Left cardiac atrium (tissue), 4 donors: ENCODE data around the gene FOXO3B. TPM values are rescaled to one million over a fixed set of nuclear protein-coding genes. Genes with fewer than 3 reads are reported as not detected.
"Not testable (repeated sequence)": the region's sequence is repeated elsewhere in the genome, so short reads cannot be mapped to it uniquely, and the experiment has no call there.

ENCODE experiments used
- ATAC-seq, 2 donors: fragments of 200-7000 bp; cut with Tn5 transposase; one replicate each; pipeline ENCODE4 v1.9.1; 2020; ENCODE audit warnings: mild to moderate bottlenecking in 2 of 2, moderate library complexity in 2 of 2
- DNase-seq: peaks from one replicate; pipeline ENCODE4 v3.0.0-alpha.2; 2020
- intact Hi-C, 2 donors: fragments of 100-400 bp; cut with DNase I; formaldehyde crosslinking; loops; one replicate each; pipeline versions ENCODE4 v1.14.1 to v1.15.1; 2022 to 2023
- long read RNA-seq: library from polyadenylated mRNA; unstranded; transcript quantifications from one replicate; pipeline ENCODE4 v2.0.0, GENCODE V29; 2021
- total RNA-seq, 2 donors: library from RNA; stranded (reverse); fragmentation: NEBNext Ultra II Directional; extraction: Animal tissue kit (Norgen Biotek cat#: 25700); gene quantifications; one replicate each; pipeline ENCODE4 v1.2.1, GENCODE V29; 2021
- donor health status: DM: no; HTN: yes; CAD: no.
- donor health status: DM: no; HTN: yes; CAD: no; lungs with severe emphysema.
- donor health status: DM: yes; HTN: yes; CAD: no.
- donor health status: Dilated cardiomyopathy.

FOXO3B gene
- total RNA-seq, result 1 to 10 TPM; 1.1 to 1.9 TPM
- long read RNA-seq, partial matches to known transcripts, result 0 of 1 reads
- long read RNA-seq, other reads (novel, unspliced or antisense), result 0 of 1 reads

DNA sequence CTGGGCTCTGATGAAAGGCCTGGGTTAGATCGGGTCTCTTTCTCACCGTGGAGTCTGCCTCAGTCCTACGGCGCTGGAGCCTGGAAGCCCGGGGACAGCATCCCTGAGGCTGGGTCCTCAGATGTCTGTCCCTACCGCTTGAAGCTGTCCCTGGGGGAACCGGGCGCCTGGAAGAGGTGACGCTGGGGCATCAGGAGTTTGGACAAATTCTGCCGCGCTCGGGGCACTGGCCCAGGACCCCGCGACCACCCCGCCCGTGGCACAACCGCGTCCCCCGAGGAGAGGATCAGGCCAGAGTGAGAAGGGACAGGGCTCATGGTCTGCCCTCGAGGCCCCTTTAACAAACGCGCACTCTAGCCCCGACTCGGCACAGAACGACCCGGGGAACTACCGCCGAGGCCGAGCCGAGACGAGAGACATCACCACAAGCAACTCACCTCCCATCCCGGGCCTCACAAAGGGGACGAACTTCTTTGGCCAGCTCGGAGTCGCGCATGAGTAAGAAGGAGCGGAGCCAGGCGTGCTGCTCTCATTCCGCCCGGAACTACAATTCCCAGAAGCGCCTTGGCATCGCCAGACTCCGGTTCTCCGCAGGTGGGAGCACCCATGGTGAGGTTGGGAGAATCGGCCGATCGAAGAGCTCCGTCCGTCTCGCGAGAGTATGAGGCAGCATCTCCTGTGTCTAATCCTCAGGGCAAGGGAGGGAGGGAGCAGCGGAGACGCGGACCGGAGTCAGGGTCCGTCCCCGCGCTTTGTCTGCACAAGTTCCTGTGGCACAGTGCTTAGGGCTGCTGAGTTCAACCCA, at the start of gene FOXO3B:
TSS of gene FOXO3B (minus strand) at position 548 of the 805 bp plus-strand sequence. CDS start 663 bp downstream, outside the sequence.
- intact Hi-C loops, result not testable (repeated sequence)
- ATAC-seq (peak; percentile 94 to 99), DNase-seq (peak; percentile 93)

DNA sequence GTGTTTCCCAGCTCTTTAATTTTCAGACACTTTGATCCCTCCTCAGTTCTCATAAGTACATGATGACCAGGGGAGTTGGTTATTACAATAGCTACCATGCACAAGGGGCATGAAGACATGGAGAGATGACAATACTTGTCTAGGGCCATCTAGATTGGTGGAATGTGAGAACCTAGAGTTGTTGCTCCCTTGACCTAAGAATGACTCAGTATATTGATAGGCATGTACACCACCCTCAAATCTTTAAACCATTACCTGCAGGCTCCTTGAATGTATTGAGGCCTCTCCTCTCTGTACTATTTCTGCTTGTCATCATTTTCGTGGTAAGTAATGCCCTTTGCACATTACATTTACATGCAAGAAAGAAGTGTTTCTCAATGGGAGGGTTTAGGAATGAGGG, 41.4 kb upstream of the FOXO3B start:
- ATAC-seq, DNase-seq, intact Hi-C loops: not testable (repeated sequence)

DNA sequence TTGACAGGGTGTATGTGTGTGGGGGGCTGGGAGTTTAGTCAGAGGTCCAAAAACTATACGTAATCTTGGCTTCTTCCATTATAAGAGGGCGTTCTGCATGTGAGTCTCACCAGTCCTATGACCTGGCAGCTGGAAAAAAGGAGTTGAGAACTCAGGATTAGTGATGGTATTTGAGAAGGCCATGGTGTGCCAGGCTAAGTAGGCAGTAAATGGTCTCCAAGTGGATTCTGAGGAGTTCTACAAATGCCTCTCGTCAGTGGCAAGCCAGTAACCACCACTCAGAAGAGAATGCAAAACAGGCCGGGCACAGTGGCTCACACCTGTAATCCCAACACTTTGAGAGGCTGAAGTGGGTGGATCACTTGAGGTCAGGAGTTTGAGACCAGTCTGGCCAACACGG, 40.5 kb upstream of the FOXO3B start:
- DNase-seq, intact Hi-C loops: not testable (repeated sequence)
- ATAC-seq, result peak in 1 of 2 donors; percentile 10

DNA sequence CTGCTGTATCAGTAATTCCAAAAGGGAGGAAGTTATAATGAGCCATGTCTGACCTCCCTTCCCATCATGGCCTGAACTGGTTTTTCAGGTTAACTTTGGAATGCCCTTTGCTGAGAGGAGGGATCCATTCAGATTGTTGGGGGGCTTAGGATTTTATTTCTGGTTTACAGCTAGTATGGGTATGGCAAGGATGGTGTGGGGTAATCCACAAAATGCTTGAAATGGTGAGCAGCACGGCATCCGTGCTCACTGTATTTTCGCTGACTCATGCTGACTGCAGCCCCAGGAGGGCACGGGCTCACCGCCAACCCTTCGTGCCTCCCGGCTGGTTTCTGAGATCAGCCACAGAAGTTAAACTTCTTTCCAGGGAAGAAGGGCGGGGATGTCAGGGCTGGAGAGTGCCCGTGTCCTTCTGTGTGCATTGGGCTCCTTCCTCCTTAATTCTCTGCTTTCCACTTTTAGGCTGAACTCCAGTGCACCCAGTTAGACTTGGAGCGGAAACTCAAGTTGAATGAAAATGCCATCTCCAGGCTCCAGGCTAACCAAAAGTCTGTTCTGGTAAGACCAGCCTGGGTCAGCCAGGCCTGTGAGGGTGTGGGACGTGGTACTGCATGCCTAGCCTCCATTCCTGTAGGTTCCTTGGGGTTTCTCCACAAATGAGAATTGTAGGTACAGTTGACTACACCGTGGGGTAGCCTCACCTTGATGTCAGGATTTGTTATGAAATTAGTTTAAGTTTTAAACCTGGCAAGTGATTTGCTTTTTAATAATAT, 39.8 kb upstream of the FOXO3B start:
- DNase-seq, intact Hi-C loops: not testable (repeated sequence)
- ATAC-seq, result peak; percentile 87 to 91

DNA sequence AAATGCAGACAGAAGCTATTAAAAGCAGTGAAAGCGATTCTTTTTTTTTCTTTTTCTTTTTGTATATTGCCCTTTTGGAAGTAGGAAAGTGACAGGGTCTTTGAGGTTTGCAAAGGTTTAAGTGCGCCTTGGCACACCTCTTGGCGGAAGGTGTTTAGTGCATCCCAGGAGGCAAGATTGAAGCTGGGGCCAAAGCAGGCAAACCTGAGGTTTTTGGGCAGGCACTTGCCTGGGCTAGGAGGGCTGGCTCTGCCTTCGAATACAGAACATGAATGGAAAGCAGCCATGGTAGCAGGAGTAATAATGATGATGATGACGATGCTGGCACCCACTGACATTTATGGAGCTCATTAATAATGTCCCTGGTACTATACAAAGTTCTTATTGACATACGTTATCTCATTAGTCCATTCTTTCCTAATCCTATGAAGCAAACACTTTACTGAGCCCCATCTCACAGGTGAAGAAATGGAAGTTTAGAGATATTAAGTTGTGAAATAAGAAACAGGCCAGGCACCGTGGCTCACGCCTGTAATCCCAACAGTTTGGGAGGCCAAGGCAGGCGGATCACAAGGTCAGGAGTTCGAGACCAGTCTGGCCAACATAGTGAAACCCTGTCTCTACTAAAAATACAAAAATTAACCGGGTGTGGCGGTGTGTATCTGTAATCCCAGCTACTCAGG, 37.5 kb upstream of the FOXO3B start:
- ATAC-seq, DNase-seq, intact Hi-C loops: not testable (repeated sequence)

DNA sequence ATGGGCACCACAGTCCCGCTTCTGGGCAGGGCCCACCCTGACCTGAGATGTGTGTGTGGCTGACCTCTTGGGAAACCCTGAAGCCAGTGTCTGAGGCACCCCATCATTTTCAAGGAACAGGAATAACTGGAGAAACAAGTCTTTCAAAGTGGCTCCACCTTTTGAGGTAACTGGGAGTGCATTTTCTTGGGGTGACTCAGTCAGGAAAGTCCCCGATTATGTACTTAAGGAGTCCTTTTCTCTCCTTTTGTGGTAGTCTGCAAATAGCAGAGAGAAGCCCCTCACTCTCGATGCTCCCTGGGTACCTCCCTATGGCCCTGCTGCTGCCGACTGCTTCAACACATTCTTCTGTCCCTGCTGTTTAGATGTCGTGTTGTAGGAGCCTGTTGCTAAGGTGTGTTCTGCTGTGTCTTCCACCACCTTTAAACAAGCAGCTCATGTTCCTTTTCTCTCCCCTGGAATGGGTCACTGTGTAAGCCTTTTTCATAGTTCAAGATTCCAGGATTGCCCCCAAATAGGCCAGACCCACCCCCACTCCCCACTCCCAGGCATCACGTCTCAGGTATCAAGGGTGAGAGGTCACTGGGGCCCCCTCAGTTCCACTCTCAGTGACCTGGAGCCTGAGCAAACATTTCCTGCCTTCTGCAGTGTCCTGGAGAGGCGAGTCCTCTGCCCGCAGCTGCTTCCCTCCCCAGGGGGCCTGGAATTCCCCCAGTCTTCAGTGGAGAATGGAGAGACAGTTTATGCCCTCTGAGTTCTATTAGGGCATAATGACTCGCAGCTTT, 36.7 kb upstream of the FOXO3B start:
- DNase-seq, intact Hi-C loops, ATAC-seq: not testable (repeated sequence)

DNA sequence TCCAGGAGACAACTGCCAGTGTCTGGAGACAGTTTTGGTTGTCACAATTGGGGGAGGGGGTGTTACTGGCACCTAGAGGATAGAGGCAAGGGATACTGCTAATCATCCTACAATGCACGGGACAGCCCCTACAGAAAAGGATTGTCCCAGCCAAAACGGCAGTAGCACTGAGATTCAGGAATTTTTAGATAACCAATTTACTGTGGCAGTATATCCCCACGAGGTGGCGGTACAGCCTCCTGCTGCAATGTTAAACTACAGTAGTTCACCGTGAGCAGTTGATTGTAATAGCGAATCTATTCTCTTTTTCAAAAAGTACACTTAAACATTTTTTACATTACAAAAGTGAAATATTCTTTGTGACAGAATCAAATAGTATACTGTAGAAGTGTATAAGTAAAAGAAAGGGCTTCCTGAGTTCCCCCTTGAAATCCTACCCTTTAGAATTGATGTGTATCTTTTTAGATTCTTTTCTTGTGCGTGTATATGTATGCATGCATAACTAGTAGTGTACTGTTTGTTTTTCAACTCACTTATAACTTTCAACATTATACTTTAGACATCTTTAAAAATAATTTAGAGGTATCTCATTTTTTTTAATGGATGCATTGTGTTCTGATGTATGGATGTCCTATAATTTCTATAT, 30.4 kb upstream of the FOXO3B start:
- peak; percentile 72 for DNase-seq
- ATAC-seq, result peak; percentile 72
- intact Hi-C loops, result not testable (repeated sequence)

DNA sequence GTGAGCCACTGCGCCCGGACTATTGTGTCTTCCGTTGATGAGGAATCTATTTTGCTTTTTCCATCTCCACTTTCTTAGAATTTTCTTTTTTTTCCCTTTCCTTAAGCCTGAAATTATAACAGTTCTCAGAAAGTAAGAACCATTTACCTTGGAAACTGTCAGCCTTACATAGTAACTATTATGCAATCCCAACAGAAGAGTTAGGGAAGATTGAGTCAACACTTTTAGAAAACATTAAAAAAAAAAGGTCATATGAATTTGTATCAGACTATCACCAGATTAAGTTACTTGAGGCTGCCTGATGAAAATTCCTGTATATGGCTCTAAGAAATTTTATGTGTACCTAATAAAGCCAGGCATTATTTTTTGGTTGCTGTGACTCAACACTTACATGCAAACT, 26.1 kb upstream of the FOXO3B start:
- DNase-seq, ATAC-seq, intact Hi-C loops: not testable (repeated sequence)

DNA sequence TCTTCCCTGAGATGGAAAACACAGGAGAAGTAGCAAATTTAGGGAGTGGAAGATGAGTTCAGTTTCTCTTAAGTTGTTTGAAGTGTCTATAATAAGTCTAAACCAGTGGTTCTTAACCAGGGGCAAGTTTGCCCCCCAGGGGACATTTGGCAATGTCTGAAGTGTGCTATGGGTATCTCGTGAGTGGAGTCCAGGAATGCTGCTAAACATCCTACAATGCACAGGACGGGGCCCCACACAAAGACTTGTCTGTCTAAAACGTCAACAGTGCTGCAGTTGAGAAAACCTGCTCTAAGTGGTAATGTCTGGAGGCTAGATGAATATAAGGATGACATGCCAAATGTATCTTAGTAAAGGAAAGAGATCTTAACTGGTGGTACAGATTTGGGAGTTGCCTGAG, 23.8 kb upstream of the FOXO3B start:
- DNase-seq, ATAC-seq, intact Hi-C loops: not testable (repeated sequence)

DNA sequence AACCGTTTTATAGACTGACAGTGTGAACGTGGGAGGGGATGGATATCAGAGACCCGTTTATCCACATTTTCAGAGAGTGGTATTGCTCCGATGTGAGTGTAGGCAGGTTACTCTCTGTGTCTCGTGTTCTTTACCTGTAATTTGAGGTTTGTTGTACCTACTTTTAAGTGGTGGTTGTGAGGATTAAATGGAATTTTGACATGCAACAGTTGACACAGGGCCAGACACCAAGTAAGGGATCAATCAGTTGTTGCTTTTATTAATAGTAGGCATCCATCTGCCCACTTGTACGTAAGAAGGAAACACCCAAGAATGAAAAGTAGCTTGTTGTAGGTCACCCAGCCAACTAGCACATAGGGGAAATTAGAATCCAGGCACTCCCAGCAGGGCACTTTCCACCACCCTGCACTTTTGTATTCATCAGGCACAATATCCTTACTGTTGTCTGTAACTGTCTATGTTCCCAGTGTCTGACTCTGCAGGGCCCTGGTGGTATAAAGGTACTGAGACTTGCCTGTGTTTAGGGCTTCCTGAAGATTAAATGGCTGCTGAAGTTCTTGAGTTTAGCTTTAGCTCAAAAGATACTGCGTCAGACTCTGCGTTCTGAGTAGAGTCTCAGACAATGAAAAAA, 16.5 kb upstream of the FOXO3B start:
- intact Hi-C loops, DNase-seq, ATAC-seq: not testable (repeated sequence)

DNA sequence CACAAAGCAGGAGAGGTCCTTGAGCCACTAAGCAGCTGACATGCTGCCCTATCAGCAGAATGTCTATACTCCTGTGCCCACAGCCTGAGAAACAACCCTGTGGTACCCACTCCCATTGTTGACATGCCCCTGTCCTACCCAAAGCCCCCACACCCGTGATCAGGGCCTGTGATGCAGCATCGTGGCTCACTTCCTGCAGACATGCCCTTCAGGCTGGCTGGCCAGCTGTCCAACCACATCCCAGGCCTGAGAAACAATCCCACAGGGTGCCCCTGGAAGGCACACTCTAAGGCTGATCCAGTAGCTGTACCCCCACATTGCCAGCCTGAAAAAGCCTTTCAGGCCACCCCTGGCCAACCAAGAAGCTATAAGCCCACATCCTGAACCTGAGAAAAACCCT, 13.0 kb upstream of the FOXO3B start:
- DNase-seq, ATAC-seq, intact Hi-C loops: not testable (repeated sequence)

DNA sequence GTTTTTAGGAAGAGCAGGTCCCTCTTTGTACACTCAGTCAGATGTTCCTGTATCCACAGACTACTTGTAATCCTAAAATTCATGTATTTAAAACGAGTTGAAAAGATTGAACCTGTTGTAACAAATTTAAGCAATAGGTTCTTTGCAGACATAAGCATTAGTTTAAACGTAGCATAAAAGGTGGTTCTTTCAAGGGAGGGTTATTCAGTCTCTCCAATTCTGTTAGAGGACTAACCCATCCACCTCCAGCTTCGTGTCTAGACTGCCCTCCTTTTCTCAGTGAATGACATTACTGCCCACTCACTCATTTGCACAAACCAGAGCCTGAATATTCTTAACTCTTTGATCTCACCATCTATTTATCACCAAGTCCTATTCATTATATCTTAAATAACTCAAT, 554 bp upstream of the FOXO3B start:
- intact Hi-C loops, DNase-seq, ATAC-seq: not testable (repeated sequence)

DNA sequence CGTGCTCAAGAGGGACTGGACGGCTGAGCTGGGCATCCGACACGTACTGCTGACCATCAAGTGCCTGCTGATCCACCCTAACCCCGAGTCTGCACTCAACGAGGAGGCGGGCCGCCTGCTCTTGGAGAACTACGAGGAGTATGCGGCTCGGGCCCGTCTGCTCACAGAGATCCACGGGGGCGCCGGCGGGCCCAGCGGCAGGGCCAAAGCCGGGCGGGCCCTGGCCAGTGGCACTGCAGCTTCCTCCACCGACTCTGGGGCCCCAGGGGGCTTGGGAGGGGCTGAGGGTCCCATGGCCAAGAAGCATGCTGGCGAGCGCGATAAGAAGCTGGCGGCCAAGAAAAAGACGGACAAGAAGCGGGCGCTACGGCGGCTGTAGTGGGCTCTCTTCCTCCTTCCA, 4.7 kb downstream of the FOXO3B start:
- ATAC-seq, DNase-seq, intact Hi-C loops: not testable (repeated sequence)

DNA sequence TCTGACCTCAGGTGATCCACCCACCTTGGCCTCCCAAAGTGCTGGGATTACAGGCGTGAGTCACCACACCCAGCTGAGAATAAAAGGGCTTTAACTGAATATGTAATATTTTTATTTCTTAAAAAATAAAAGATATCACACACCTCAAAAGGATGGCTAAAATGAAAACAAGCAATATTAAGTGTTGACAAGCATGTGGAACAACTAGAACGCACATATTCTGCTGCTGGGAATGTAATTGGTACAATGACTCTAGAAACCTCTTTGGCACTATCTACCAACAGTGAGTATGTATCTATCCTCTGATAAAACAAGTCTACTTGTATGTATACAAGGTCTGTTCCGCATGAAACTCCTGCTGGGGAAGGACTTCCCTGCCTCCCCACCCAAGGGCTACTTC, 5.2 kb downstream of the FOXO3B start:
- intact Hi-C loops, result not testable (repeated sequence)

DNA sequence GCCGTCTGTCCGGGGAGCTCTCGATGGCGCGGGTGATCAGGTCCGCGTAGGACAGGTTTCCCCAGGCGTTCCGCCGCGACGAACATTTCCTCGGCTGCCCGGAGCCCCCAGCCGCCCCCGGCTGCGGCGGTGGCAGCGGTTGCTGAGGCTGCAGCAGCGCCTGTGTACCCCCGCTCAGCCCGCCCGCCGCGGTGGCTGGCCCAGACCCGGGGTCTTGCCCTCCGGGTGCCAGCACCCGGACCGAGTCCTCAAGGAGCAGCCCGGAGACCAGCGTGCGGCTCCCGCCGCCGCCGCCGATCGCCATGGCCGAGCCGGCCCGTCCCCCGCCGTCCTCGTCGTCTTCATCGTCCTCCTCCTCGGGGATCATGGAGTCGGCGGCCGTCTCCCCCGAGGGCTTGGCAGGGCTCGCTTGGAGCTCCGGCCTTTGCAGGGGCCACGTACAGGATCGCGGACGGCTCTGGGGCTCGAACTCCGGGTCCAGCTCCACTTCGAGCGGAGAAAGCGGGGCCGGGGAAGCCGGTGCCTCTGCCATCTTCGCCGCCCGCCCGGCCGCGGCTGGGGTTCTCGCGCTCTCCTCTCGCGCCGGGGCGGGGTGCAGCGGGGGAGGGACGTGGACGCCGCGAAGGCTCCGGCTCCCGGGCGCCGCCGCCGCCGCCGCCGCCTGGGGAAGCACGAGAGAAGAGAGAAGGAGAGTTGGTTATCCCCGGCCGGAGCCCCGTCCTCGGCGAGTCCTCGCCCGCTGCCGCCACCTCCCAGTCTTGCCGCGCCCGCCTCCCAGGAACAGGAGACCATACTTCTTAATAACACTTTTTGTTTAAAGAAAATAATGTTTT, 9.5 kb downstream of the FOXO3B start:
- ATAC-seq, result peak; percentile 12 to 31
- DNase-seq, intact Hi-C loops: not testable (repeated sequence)

More for the DNA sequence above, 5.2 kb downstream of the FOXO3B start:
- not testable (repeated sequence) for DNase-seq, ATAC-seq

DNA sequence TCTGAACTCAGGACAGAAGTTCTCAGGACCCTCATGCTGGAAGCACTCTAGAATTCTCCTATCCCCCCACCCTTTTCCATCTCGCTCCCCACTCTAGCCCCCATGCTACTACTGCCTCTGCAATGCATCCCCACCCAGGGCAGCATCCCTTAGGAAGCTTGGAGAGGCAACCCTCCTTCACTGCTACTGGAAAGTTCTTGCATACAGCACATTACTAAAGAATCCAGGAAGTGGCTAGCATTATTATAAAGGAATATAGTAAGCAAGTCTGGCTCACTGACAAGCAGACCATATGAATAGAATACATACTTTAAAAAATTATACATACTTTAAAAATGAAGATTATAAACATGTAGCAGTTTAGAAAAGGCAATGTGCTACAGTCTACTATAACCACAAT, 13.5 kb downstream of the FOXO3B start:
- ATAC-seq, DNase-seq, intact Hi-C loops: not testable (repeated sequence)
